Lung (tissue), 12 donors: ENCODE results near the gene EME1. TPM values are rescaled to one million over a fixed set of nuclear protein-coding genes. Genes with fewer than 3 reads are reported as not detected.

Source experiments
- ATAC-seq: fragments of 200-7000 bp; cut with Tn5 transposase; one replicate; pipeline ENCODE4 v1.9.1; 2020; ENCODE audit warnings: moderate number of reproducible peaks; ENCODE audit not compliant: insufficient read depth, low FRiP score
- DNase-seq, 3 donors: peaks; one replicate each; pipeline ENCODE4 v3.0.0-alpha.2; 2013 to 2017
- H3K27ac ChIP-seq, 2 donors: one replicate each; pipeline ENCODE4 v1.5.1; 2013; ENCODE audit warnings: mild to moderate bottlenecking in 2 of 2, moderate library complexity in 2 of 2, control low read depth in 1 of 2, inconsistent platforms in 1 of 2, low read depth in 1 of 2, low read length in 1 of 2
- H3K27me3 ChIP-seq, 3 donors: one replicate each; pipeline ENCODE4 v1.5.1; 2013; ENCODE audit warnings: low read length in 2 of 3; ENCODE audit not compliant: control insufficient read depth in 3 of 3, insufficient read depth in 3 of 3
- H3K36me3 ChIP-seq, 4 donors: one replicate each; pipeline ENCODE4 v1.5.1; 2013; ENCODE audit warnings: low read length in 4 of 4, mild to moderate bottlenecking in 1 of 4, moderate library complexity in 1 of 4; ENCODE audit not compliant: control insufficient read depth in 4 of 4, insufficient read depth in 4 of 4
- H3K4me1 ChIP-seq, 5 donors: one replicate each; pipeline ENCODE4 v1.5.1; 2013; ENCODE audit warnings: low read length in 5 of 5, mild to moderate bottlenecking in 2 of 5, moderate library complexity in 1 of 5; ENCODE audit not compliant: control insufficient read depth in 5 of 5, insufficient read depth in 5 of 5
- H3K4me3 ChIP-seq: one replicate; pipeline ENCODE4 v1.5.1; 2013; ENCODE audit warnings: mild to moderate bottlenecking, control low read depth, moderate library complexity
- H3K9ac ChIP-seq, 2 donors: one replicate each; pipeline ENCODE4 v1.5.1; 2013; ENCODE audit warnings: low read length in 2 of 2, control low read depth in 1 of 2; ENCODE audit not compliant: insufficient read depth in 1 of 2
- H3K9me3 ChIP-seq, 4 donors: one replicate each; pipeline ENCODE4 v1.5.1; 2013; ENCODE audit warnings: low read length in 3 of 4, mild to moderate bottlenecking in 1 of 4, moderate library complexity in 1 of 4; ENCODE audit not compliant: control insufficient read depth in 4 of 4, insufficient read depth in 3 of 4
- WGBS, 2 donors: extraction: QIAGEN DNeasy Blood & Tissue Kit; methylation state at CpG; one replicate each; pipeline ENCODE4 v1.1.7; 2013; 5-methylcytosine and 5-hydroxymethylcytosine counted together
- polyA plus RNA-seq, 2 donors: library from polyadenylated mRNA; stranded (reverse); fragments of 200-250 nt; gene quantifications; one replicate each; pipeline ENCODE4 v1.2.1, GENCODE V29; 2013
- total RNA-seq, 2 donors: library from RNA; depleted of rRNA in 1 of 2; stranded (reverse); fragments of >200 nt in 1 of 2; gene quantifications; one replicate each; pipeline ENCODE4 v1.2.1, GENCODE V29; 2014 to 2021
- TF ChIP-seq, protein P1 (sequence below): IDR thresholded peaks from 2 replicates; pipeline ENCODE4 v1.5.1; 2012; ENCODE audit warnings: mild to moderate bottlenecking; ENCODE audit errors: control extremely low read depth, extremely low read depth
- donor health status: control.
- donor health status: control.
- donor health status: Bipolar disorder and iron deficiency.
- donor health status: healthy.
- donor health status: DM: yes; HTN: yes; CAD: no.

Gene EME1
- total and polyA plus RNA-seq, 4 donors: 0.55 to 2.8 (median 1.8) TPM

DNA sequence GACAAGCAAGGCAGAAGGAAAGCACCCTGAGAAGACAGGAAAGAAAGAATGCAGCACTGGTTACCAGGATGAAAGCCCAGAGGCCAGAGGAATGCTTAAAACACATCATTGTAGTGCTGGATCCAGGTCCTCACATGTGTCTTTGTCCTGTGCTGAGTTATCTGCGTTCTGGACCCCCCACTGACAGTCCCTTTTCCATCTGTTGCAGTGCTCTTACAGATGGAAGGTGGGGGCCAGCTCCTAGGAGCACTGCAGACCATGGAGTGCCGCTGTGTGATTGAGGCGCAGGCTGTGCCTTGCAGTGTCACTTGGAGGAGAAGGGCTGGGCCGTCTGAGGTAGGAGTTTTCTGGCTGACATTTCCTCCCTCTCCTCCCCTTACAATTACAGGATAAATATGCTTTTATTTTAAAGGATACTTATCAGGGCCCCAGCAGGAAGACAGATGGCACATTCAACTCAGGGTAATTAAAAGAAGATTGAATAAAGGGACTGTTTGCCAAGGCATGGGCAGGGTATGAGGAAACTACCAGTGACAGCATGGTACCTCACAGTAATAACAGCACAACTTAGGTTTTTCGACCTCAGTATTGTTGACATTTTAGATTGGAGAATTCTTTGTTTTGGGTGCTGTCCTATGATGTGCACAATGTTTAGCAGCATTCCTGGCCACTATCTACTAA lies 3.0 kb downstream of the EME1 start:
- no peak for ATAC-seq
- Histone ChIP-seq H3K36me3 (peaks cover 3 to 12% (median 8%) of the 10 kb centered on the region in 4 donors), H3K4me1 (peaks cover 0 to 12% (median 3%) of the 10 kb centered on the region in 5 donors), H3K4me3 (no peak overlapping the region), H3K9ac (no peak overlapping the region), H3K9me3 (no peaks in the 10 kb centered on the region), H3K27me3 (no peaks in the 10 kb centered on the region), H3K27ac (no peak overlapping the region)
- TF ChIP-seq, protein P1, sequence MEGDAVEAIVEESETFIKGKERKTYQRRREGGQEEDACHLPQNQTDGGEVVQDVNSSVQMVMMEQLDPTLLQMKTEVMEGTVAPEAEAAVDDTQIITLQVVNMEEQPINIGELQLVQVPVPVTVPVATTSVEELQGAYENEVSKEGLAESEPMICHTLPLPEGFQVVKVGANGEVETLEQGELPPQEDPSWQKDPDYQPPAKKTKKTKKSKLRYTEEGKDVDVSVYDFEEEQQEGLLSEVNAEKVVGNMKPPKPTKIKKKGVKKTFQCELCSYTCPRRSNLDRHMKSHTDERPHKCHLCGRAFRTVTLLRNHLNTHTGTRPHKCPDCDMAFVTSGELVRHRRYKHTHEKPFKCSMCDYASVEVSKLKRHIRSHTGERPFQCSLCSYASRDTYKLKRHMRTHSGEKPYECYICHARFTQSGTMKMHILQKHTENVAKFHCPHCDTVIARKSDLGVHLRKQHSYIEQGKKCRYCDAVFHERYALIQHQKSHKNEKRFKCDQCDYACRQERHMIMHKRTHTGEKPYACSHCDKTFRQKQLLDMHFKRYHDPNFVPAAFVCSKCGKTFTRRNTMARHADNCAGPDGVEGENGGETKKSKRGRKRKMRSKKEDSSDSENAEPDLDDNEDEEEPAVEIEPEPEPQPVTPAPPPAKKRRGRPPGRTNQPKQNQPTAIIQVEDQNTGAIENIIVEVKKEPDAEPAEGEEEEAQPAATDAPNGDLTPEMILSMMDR: no peak
- DNase-seq: no peak
- 71 to 77% methylated on average over 5 of the region's 5 CpGs for WGBS, 2 donors

DNA sequence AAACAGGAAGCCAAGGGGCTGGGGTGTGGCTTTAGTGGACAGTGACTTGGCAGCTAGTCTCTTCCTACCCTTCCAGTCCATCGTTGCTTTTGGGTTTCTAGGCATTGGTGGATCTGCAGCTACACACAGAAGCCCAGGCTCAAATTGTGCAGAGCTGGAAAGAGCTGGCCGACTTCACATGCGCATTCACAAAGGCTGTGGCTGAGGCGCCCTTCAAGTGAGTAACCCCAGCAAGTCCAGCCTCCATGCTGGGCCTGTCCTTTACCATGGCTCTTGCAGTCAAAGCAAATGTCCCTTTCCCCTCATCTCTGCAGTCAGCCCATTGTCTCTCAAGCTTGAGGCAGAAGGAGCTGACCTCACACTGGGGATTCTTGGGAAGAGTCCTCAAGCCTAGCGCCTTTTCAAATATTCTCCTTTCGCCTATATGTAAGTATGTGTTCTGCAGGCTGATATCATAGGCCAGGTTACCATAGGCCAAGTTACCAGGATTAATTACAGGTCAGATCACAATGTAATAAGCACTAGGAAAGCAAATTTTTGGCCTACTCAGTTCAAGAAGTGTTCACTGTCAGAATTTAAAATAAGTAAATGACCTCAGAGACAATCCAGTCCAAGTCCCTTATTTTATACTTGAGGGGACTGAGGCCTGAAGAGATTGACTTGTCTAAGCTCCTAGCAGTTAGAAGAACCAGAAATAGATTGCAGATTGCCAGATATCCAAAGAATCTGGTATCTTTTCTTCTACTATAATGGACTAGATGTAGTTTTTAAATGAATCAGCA lies 6.5 kb downstream of the EME1 start:
- no peak for ATAC-seq
- WGBS, 2 donors: 86 to 88% methylated on average over 6 of the region's 6 CpGs
- TF ChIP-seq, protein P1: no peak

DNA sequence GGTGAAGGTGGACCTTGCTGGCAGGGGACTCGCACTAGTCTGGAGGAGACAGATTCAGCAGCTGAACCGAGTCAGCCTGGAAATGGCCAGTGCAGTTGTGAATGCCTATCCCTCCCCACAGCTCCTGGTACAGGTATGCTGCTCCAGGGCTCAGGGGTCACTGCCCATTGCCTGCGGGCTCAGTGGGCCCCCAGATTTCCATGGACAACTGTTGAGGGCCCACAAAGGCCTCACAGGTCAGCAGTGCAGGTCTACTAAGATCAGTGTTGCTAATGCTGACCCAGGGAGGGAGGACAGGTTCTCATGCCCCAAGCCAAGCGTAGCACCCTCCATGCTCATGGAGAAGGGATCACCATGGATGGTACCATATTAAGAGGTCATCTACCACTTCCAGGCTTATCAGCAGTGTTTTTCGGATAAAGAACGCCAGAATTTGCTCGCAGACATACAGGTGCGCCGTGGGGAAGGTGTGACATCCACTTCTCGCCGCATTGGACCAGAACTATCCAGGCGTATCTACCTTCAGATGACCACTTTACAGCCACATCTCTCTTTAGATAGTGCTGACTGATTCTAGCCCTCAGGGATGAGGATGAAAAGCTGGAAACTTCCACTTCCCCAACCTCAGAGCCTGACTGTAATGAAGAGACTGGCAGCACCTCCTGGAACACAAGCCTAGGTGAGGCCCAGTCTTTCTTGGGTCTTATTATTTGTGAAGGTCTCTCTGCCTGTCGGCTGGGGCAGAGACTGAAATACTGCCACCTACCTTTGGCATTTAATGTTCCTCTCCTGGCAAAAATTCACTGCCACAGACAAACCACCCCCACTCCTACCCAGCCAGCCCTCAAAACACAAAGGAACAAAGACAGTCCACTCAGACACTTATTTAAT lies 7.6 kb downstream of the EME1 start:
- peaks cover 8 to 49% (median 27%) of the 10 kb centered on the region in 4 donors for H3K36me3 ChIP-seq
- H3K4me3 ChIP-seq: no peak overlapping the region
- WGBS, 2 donors: 91 to 92% methylated on average over 13 of the region's 13 CpGs
- no peak for ATAC-seq
- H3K4me1 ChIP-seq: no peaks in the 10 kb centered on the region
- TF ChIP-seq, protein P1: no peak
- no peaks in the 10 kb centered on the region for H3K27me3 ChIP-seq
- H3K9ac ChIP-seq: no peak overlapping the region
- DNase-seq: no peak
- H3K27ac ChIP-seq: no peak overlapping the region
- H3K9me3 ChIP-seq: no peaks in the 10 kb centered on the region

More for the DNA sequence above, 6.5 kb downstream of the EME1 start:
- DNase-seq: no peak
- Histone ChIP-seq H3K9ac (no peak overlapping the region), H3K36me3 (peaks cover 8 to 40% (median 21%) of the 10 kb centered on the region in 4 donors), H3K4me1 (no peaks in the 10 kb centered on the region), H3K27me3 (no peaks in the 10 kb centered on the region), H3K27ac (no peak overlapping the region), H3K4me3 (no peak overlapping the region), H3K9me3 (no peaks in the 10 kb centered on the region)
